ENCODE measurements around the gene ARAP1. TPM values are rescaled to one million over a fixed set of nuclear protein-coding genes. Genes with fewer than 3 reads are reported as not detected.

The ARAP1 gene
- total and polyA plus RNA-seq, 2 of the 8 experiments (the other 6 are each of a cell fraction or from before 2014, with no cell fraction given), result 25.7 to 61.6 TPM

GRCh38 chr11:72738199-72739141 lies 13.7 kb downstream of the ARAP1 start:
- ChIA-PET CTCF (ENCODE audit: partially characterized antibody) (interaction anchor here (0.5 to 4.5 kb wide), 10 partner anchors 10 to 497 kb away, joined by 3 to 18 read pairs (median 3); partner anchors contain the start of gene STARD10), POLR2A (ENCODE audit: partially characterized antibody) (interaction anchor here (0.6 to 1.2 kb wide), 2 partner anchors 87 to 643 kb away, joined by 3 to 4 read pairs; no protein-coding TSS in a partner anchor)
- Histone ChIP-seq H4K20me1 (replicated peaks in 1 of 2; ENCODE audit: control insufficient read depth in 1 of 2, insufficient read depth in 2 of 2, low read length in 2 of 2) (peaks cover 17 to 28% of the 10 kb centered on the region in 2 experiments), H3K79me1 (ENCODE audit: low read depth, low read length) (peaks cover 18% of the 10 kb centered on the region), H3K36me3 (ENCODE audit: control insufficient read depth in 2 of 4, insufficient read depth in 4 of 4, low read length in 3 of 4) (peaks cover 0 to 3% (median 0%) of the 10 kb centered on the region in 4 experiments; a peak in 1 of 8 replicates), H3K27ac (ENCODE audit: low read depth, low read length) (no peak overlapping the region), H3K23me2 (ENCODE audit: low read depth, low read length) (no peaks in the 10 kb centered on the region), H3K27me3 (replicated peaks in 1 of 4; ENCODE audit: control insufficient read depth in 3 of 4, extremely low read depth in 1 of 4, insufficient read depth in 3 of 4, low read length in 3 of 4) (no peaks in the 10 kb centered on the region), H3K56ac (replicated peaks; ENCODE audit: insufficient read length, low read depth, low read length) (no peak overlapping the region), H4K5ac (ENCODE audit: insufficient read length, low read depth, low read length) (no peak overlapping the region), H2BK15ac (ENCODE audit: low read length) (no peak overlapping the region), H3K18ac (ENCODE audit: extremely low read depth, low read length) (no peak overlapping the region), H2AFZ (ENCODE audit: low read length) (no peak overlapping the region), H2BK20ac (ENCODE audit: low read length) (no peak overlapping the region), H4K8ac (ENCODE audit: extremely low read depth, insufficient read depth, low read length) (no peak overlapping the region), H4K91ac (replicated peaks; ENCODE audit: insufficient read length, low read length) (no peak overlapping the region), H2BK5ac (ENCODE audit: low read depth, low read length) (0 out of 2 replicates have a peak overlapping the region, but pooled peaks have one; percentile 35), H3K9ac (replicated peaks in 1 of 4; ENCODE audit: extremely low read depth in 1 of 4, low read depth in 3 of 4, low read length in 3 of 4) (no peak overlapping the region), H3K23ac (ENCODE audit: insufficient read length) (no peak overlapping the region), H3K4me1 (replicated peaks in 1 of 4; ENCODE audit: control insufficient read depth in 3 of 4, insufficient read depth in 4 of 4, low read length in 3 of 4) (peaks cover 8 to 33% (median 22%) of the 10 kb centered on the region in 4 experiments), H2BK12ac (ENCODE audit: low read depth, low read length) (no peak overlapping the region), H3K4me2 (ENCODE audit: insufficient read depth in 1 of 2, low read depth in 2 of 2, low read length in 2 of 2) (no peak overlapping the region), H3K4me3 (ENCODE audit: extremely low read depth in 1 of 4, insufficient read depth in 2 of 4, low read depth in 3 of 4, low read length in 4 of 4) (no peak overlapping the region), H3K14ac (ENCODE audit: insufficient read length) (no peak overlapping the region), H3K79me2 (ENCODE audit: control insufficient read depth in 1 of 2, insufficient read depth in 2 of 2, low read length in 2 of 2) (peaks cover 0 to 52% of the 10 kb centered on the region in 2 experiments; a peak in 2 of 4 replicates), H3K4ac (replicated peaks; ENCODE audit: insufficient read length, low read depth, low read length) (no peak overlapping the region), H2AK5ac (ENCODE audit: low read depth, low read length) (0 out of 2 replicates have a peak overlapping the region, but pooled peaks have one; percentile 39), H3K9me3 (ENCODE audit: insufficient read depth in 2 of 2, low read depth in 1 of 2, low read length in 1 of 2) (no peaks in the 10 kb centered on the region), H2BK120ac (replicated peaks; ENCODE audit: low read depth, low read length) (no peak overlapping the region)
- no peak for DNase-seq (ENCODE audit: low read depth in 1 of 2, low spot score in 2 of 2)
- FAIRE-seq, result no peak
- TF ChIP-seq POLR2A (IDR thresholded peaks at IDR 0.05; ENCODE audit: control extremely low read depth in 1 of 2, low read depth in 2 of 2, low read length in 2 of 2), result no peak
- no peak for TF ChIP-seq ASH2L (IDR thresholded peaks at IDR 0.05; ENCODE audit: low read length)
- TF ChIP-seq, protein P1, sequence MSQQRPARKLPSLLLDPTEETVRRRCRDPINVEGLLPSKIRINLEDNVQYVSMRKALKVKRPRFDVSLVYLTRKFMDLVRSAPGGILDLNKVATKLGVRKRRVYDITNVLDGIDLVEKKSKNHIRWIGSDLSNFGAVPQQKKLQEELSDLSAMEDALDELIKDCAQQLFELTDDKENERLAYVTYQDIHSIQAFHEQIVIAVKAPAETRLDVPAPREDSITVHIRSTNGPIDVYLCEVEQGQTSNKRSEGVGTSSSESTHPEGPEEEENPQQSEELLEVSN (IDR thresholded peaks at IDR 0.05), result no peak
- TF ChIP-seq, protein P2, sequence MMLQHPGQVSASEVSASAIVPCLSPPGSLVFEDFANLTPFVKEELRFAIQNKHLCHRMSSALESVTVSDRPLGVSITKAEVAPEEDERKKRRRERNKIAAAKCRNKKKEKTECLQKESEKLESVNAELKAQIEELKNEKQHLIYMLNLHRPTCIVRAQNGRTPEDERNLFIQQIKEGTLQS (IDR thresholded peaks at IDR 0.05; ENCODE audit: insufficient read depth, low read depth, low read length), result no peak
- TF ChIP-seq CBX8 (IDR thresholded peaks at IDR 0.05; ENCODE audit: borderline replicate concordance, low read depth, low read length), result no peak
- TF ChIP-seq CBX5 (IDR thresholded peaks at IDR 0.05; ENCODE audit: low read depth, low read length), result no peak
- TF ChIP-seq RAD21 (IDR thresholded peaks at IDR 0.05 in 1 of 2, conservative IDR thresholded peaks at IDR 0.05 in 1 of 2; ENCODE audit: low read depth in 2 of 2, low read length in 2 of 2), result no peak
- WGBS, 2 experiments (ENCODE audit: extremely low coverage in 1 of 2, insufficient coverage in 1 of 2, insufficient read length in 1 of 2, insufficient replicate concordance in 2 of 2, low coverage in 1 of 2, low lambda C conversion rate in 2 of 2, missing lambda C conversion rate in 1 of 2), result 95% methylated on average over 11 of the region's 11 CpGs; no CpG with 5 or more reads in 1 of the 2 experiments

Measured in H1 (cell line).